K562 (cell line): ENCODE results near the gene USP11.

Source experiments
- ARNT ChIP-seq, 2 experiments: fragments of 450-650 bp; IDR thresholded peaks; 2 replicates each; pipeline ENCODE4 v1.6.1; 2016; ENCODE audit warnings: mild to moderate bottlenecking in 1 of 2
- CC2D1A ChIP-seq: fragments of 450-650 bp; IDR thresholded peaks from 2 replicates; pipeline ENCODE4 v1.6.1; 2017; ENCODE audit warnings: mild to moderate bottlenecking
- EZH2 ChIP-seq: IDR thresholded peaks from 2 replicates; pipeline ENCODE4 v1.6.1; 2012; ENCODE audit warnings: low read depth, mild to moderate bottlenecking, inconsistent platforms, low read length, borderline replicate concordance
- GABPA ChIP-seq: fragments of 200-800 bp; sonication (Bioruptor generic); conservative IDR thresholded peaks from 2 replicates; pipeline ENCODE4 v1.6.1; 2016; ENCODE audit warnings: low read depth, missing genetic modification characterization, missing compliant biosample characterization
- GTF2F1 ChIP-seq: IDR thresholded peaks from 2 replicates; pipeline ENCODE4 v1.6.1; 2011; ENCODE audit warnings: low read depth, low read length, improper control_type of control experiment
- MAZ ChIP-seq, 2 experiments: fragments of 450-650 bp in 1 of 2; sonication (generic) in 1 of 2; formaldehyde crosslinking; IDR thresholded peaks in 1 of 2; conservative IDR thresholded peaks in 1 of 2; 2 replicates each; pipeline versions ENCODE4 v1.4.0 to v1.5.0; 2020; ENCODE audit warnings: mild to moderate bottlenecking in 1 of 2, missing genetic modification reagents in 1 of 2
- SIN3B ChIP-seq: fragments of 450-650 bp; IDR thresholded peaks from 2 replicates; pipeline ENCODE4 v1.6.1; 2017; ENCODE audit warnings: low read depth, mild to moderate bottlenecking, moderate library complexity
- TBP ChIP-seq: optimal IDR thresholded peaks from 2 replicates; pipeline ENCODE3; 2011; ENCODE audit warnings: low read depth, low read length, improper control_type of control experiment
- ZNF408 ChIP-seq: fragments of 250-450 bp; sonication (Bioruptor Pico); IDR thresholded peaks from 2 replicates; pipeline ENCODE4 v1.4.0; 2020; ENCODE audit warnings: low read depth, mild to moderate bottlenecking, moderate library complexity
- TF ChIP-seq, protein P1 (sequence below), 3 experiments: IDR thresholded peaks in 2 of 3; conservative IDR thresholded peaks in 1 of 3; 2 replicates each; pipeline ENCODE4 v1.5.1; 2011 to 2012; ENCODE audit warnings: low read length in 3 of 3, mild to moderate bottlenecking in 3 of 3, control low read depth in 2 of 3, improper control_type of control experiment in 1 of 3, inconsistent platforms in 1 of 3, low read depth in 1 of 3, mixed read lengths in 1 of 3, moderate library complexity in 1 of 3; ENCODE audit not compliant: insufficient read depth in 2 of 3
- TF ChIP-seq, protein P2 (sequence below): sonication (generic); formaldehyde crosslinking; IDR thresholded peaks from 2 replicates; pipeline ENCODE4 v1.8.1; 2022; ENCODE audit warnings: missing genetic modification reagents

DNA sequence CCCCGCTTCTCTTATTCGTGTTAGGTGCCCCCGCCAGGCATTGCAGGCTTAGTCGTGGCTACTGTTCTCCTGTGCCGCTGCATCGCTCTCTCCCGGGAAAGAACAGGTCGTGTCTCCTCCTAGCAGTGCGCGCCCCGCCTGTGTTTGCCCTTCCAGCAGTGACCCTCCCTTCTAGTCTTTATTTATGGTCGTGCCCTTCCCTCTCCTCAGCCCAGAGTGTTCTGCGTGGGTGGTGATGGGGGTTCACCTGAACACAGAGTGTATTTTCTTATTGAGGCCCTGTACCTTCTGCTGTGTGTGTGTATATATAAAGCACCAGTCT, 15.2 kb downstream of the USP11 start:
- no peak for TF ChIP-seq SIN3B
- TF ChIP-seq, protein P1, sequence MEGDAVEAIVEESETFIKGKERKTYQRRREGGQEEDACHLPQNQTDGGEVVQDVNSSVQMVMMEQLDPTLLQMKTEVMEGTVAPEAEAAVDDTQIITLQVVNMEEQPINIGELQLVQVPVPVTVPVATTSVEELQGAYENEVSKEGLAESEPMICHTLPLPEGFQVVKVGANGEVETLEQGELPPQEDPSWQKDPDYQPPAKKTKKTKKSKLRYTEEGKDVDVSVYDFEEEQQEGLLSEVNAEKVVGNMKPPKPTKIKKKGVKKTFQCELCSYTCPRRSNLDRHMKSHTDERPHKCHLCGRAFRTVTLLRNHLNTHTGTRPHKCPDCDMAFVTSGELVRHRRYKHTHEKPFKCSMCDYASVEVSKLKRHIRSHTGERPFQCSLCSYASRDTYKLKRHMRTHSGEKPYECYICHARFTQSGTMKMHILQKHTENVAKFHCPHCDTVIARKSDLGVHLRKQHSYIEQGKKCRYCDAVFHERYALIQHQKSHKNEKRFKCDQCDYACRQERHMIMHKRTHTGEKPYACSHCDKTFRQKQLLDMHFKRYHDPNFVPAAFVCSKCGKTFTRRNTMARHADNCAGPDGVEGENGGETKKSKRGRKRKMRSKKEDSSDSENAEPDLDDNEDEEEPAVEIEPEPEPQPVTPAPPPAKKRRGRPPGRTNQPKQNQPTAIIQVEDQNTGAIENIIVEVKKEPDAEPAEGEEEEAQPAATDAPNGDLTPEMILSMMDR (IDR thresholded peaks at IDR 0.05 in 2 of 3, conservative IDR thresholded peaks at IDR 0.05 in 1 of 3; ENCODE audit: insufficient read depth in 2 of 3, low read depth in 1 of 3, low read length in 3 of 3) = no peak
- no peak for TF ChIP-seq CC2D1A
- no peak for TF ChIP-seq ZNF408 (CRISPR knock-in tag)
- TF ChIP-seq ARNT (IDR thresholded peaks at IDR 0.05) = no peak
- TF ChIP-seq MAZ (CRISPR knock-in tag; conservative IDR thresholded peaks at IDR 0.05 in 1 of 2, IDR thresholded peaks at IDR 0.05 in 1 of 2) = no peak
- TF ChIP-seq TBP = no peak
- TF ChIP-seq, protein P2, sequence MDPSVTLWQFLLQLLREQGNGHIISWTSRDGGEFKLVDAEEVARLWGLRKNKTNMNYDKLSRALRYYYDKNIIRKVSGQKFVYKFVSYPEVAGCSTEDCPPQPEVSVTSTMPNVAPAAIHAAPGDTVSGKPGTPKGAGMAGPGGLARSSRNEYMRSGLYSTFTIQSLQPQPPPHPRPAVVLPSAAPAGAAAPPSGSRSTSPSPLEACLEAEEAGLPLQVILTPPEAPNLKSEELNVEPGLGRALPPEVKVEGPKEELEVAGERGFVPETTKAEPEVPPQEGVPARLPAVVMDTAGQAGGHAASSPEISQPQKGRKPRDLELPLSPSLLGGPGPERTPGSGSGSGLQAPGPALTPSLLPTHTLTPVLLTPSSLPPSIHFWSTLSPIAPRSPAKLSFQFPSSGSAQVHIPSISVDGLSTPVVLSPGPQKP = no peak
- TF ChIP-seq GABPA (tag) = no peak
- no peak for TF ChIP-seq GTF2F1
- TF ChIP-seq EZH2 = no peak
